HG03280 (cell line): ENCODE measurements around the gene NRIP1.

ENCODE experiments used
- ATAC-seq: cut with Tn5 transposase; IDR thresholded peaks from one replicate; pipeline ENCODE4 v1.9.1; 2021; ENCODE audit warnings: mild to moderate bottlenecking, moderate library complexity; ENCODE audit not compliant: unreplicated experiment

Gene NRIP1

GRCh38 chr21:14985306-14985705 is 79.5 kb downstream of the NRIP1 start:
- no peak for ATAC-seq

- no peak for ATAC-seq
Measured at GRCh38 chr21:14982336-14982735, 82.5 kb downstream of the NRIP1 start.

DNA sequence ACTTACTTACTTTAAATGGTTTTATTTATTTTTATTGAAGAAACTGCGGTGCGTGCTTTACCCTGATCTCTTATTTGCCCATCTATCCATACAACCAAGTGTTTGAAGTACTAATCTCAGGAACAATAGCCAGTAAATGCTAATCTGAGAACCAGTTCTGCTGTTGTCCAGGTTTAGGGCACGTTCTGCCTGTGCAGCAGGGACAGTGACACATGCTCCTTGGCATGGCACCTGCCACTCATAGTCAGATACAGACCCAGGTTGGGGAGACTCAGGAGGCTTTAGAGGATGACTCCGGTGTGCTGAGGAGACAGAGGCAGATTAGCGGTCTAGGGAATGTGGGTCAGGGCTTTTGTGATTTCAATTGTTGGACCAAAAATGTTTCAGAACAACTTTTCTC is 83.6 kb downstream of the NRIP1 start:
- no peak for ATAC-seq

DNA sequence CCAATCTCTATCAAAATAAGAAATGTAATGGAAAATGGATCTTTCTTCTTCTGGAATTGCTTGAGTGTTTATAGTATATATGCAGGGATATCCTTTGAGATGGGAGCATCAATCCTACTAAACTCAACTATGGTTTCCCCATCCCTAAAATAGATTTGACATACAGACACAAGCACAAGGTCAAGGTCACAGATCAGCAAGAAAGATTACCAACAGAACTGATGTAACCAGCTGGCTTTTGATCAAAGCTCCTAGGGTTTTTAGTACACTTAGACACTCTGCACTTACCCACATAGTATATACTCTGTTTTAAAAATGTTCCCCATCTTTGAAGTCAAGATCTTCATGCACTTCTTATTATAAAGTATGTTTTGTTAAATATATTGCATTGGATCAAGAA is 85.5 kb downstream of the NRIP1 start:
- no peak for ATAC-seq

- no peak for ATAC-seq
Measured at GRCh38 chr21:14977814-14978213, 87.0 kb downstream of the NRIP1 start.

- no peak for ATAC-seq
Measured at GRCh38 chr21:14975136-14975919, 89.5 kb downstream of the NRIP1 start.

GRCh38 chr21:14972678-14973077 is 92.1 kb downstream of the NRIP1 start:
- no peak for ATAC-seq

GRCh38 chr21:14968821-14969220 is 96.0 kb downstream of the NRIP1 start:
- ATAC-seq: no peak

DNA sequence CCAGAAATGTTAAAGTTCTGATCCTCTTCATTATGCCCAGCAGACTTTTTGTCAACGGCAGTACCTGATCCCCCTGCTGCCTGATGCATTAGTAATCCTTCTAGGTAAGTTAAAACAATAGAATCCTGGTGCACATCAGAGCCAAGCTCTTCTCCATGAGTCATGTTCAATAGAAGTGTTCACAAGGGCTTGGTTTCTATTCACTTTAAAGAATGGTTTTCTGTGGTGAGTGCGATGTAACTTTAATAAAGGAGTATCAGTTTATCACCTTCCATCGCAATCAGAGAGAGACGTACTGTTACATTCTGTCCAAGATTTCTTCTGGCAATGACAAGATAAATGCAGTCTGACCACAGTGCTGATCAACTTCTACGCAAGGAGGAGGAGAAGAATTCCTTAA is 96.8 kb downstream of the NRIP1 start:
- ATAC-seq: no peak

GRCh38 chr21:14964621-14965020 is 100.2 kb downstream of the NRIP1 start:
- no peak for ATAC-seq

DNA sequence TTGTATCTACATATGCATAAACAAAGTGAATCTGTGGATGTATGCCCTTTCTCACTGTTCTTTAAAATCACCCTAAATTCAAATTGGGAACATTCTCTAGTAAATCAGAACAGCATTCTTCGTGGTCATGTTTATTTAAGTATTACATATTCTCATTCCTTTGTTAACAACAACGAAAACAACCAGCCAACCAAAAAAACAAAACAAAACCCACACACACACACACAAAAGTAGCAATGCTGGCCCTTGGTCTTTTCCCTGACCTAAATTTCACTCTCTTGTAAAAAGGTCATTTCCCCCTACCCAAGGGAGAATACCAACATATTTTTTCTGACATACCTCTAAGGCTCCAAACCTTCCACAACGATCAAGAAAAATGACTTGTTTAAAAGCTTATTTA is 102.6 kb downstream of the NRIP1 start:
- no peak for ATAC-seq

GRCh38 chr21:14961502-14961901 is 103.3 kb downstream of the NRIP1 start:
- ATAC-seq: no peak

- ATAC-seq: no peak
Measured at GRCh38 chr21:14959343-14959742, 105.5 kb downstream of the NRIP1 start.

DNA sequence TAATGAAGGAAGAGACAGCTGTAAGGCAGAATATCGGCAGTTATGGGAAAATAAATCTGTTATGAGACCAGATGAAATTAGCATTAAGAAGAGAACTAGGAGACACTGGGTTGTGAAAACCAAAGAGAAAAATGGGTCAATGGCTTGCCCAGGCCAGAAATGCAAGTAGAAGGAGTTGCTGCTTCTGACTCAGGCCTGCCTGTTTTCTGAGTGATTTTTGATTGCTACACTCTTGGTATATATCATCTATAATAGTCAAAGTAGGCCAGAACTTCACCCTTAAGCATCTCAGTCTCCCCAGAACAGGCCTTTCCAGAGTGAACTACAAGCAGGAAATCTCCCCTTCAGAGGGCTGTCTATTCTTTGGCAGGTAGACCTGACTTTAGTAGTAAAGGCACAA is 107.0 kb downstream of the NRIP1 start:
- no peak for ATAC-seq

- no peak for ATAC-seq
Measured at GRCh38 chr21:14956807-14957206, 108.0 kb downstream of the NRIP1 start.

- no peak for ATAC-seq
Measured at GRCh38 chr21:14955936-14956520, 108.8 kb downstream of the NRIP1 start.

DNA sequence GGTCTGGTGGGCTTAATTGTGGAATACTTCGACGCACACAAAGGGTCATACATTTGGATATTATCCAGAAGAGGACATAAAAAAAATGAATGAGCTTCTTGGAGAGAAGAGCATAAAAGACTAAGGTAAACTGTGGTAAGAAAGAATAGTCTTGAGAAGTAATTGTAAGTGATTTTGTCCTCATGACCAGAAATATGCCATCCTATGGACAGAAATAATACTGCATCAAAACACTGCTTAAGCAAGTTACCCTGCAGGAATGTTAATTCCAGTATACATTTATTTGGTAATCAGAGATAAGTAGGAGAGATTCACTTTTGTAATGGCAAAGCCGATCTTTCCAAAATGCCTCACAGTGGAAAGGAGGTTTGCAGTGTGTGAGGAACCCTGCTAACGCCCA is 111.9 kb downstream of the NRIP1 start:
- no peak for ATAC-seq

DNA sequence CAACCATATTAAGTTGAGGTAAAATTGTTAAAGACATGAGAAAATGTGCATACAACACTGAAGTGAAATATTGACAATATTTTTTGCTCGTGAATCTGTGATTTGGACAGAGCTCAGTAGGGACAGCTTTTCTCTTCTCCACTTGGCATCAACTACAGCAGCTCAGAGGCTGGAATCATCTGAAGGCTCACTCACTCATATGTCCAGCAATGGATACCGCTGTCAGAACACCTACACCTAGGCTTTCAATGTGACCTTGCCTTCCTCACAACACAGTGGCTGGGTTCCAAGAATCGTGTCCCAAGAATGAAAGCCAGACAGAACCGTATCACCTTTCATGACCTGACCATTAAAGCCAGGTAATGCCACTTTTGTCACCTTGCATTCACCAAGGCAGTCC is 115.2 kb downstream of the NRIP1 start:
- ATAC-seq: no peak

DNA sequence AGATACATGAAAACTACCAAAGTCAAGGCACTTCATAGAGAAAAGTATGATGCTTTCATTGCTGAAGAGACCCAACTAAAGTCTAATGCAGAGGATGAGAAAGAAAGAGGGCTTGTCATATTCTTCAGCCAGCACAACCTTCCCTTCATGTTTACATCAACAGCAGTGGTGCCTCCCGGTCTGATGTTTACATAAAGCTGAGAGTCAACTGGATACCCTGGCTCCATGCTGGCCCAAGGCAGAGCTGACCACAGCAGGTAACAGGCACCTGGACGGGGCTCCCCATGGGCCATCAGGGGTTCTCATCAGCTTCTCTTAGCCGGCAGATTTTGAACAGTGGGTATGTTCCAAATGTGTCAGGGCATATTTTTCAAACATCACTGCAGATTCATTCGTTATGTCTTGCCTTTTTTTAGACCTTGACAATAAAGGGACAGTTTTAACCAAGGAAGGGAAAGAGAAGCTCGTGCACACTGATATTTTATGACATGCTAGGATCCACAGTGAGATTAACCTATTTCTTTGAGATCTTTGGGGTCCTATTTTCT is 117.1 kb downstream of the NRIP1 start:
- ATAC-seq: no peak

GRCh38 chr21:14945176-14945575 is 119.6 kb downstream of the NRIP1 start:
- ATAC-seq: no peak

- no peak for ATAC-seq
Measured at GRCh38 chr21:14943616-14944015, 121.2 kb downstream of the NRIP1 start.

DNA sequence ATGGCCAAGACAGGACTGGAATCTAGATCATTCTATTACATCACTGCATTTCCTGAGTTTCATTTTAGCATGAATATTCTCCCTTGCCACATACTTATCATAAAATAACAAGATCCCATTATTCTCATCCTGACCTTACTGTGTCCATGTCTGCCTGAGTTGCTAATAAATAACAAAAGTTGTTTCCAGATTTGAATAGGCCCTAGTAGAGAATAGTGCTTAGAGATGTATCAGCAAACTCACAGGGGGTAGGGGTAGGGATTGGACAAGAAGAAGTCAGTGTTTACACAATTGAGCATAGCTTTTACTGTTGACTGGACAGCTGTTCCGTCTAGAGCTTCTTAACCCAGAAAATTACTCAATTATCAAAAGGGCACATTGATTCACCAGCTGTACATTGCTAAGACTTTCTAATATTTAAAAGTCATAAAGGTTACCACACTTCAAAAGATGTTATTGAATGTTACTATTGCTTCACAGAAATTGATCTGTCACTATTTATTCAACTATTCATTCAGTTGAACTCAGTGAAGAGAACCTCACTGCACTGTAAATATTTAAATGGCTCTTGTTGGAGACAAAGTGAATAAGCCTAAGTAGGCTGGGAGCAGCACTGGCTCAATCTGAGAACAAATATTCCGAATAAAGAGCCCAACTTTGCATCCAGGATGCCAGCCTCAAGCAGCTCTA is 121.9 kb downstream of the NRIP1 start:
- ATAC-seq: no peak
